ENCODE measurements around the gene ZNF605. TPM values are rescaled to one million over a fixed set of nuclear protein-coding genes. Genes with fewer than 3 reads are reported as not detected.

ZNF605 gene
- total RNA-seq, 1 experiment from 2014 or later = 19.3 TPM

DNA sequence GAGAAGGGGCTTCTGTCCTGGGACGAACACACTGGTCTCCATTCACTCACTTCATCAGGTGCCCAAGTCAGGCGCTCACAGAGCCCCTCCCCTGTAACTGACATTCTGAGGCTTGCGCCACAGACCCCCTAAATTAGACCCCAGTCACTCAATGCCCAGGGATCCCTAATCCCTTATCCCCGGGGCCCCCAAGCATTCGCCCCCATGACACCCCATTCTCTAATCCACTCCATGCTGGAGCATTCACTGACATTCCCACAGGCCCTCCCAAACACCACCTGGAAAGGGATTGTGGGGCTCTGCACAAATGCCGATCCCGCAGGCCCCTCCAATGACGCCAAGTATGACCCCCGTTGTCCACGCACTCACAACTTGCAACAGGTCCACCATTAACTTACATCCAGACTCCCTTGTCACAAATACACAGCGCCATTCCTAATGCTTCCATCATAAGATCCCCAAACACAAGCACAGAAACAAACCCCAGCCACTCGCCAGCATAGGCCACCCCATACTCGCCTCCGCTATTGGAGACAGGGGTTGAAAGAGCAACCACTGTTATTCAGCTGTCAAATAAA, 1.5 kb downstream of the ZNF605 start:
- no peak overlapping the region for H3K18ac ChIP-seq (ENCODE audit: insufficient read length, low read depth, low read length)
- H3K79me2 ChIP-seq (ENCODE audit: insufficient read depth, low read length) = peaks cover 5% of the 10 kb centered on the region; the same call in 1 of the 2 replicates

More for the DNA sequence above, 1.5 kb downstream of the ZNF605 start:
- H2AK5ac ChIP-seq (ENCODE audit: insufficient read length, low read length) = no peak overlapping the region
- Mint-ChIP-seq H3K27ac (peak overlapping the region in 1 of 3 experiments; percentile 18; a peak in 1 of 7 replicates), H3K27me3 (ENCODE audit: low read depth) (peaks cover 2% of the 10 kb centered on the region; the same call in 1 of the 2 replicates), H3K4me3 (peak overlapping the region; percentile 83 to 92), H3K4me1 (peaks cover 11 to 12% of the 10 kb centered on the region in 2 experiments), H3K36me3 (ENCODE audit: insufficient read depth in 1 of 3, low read depth in 3 of 3) (peaks cover 31 to 36% (median 35%) of the 10 kb centered on the region in 3 experiments), H3K9me3 (peaks cover 51 to 61% of the 10 kb centered on the region in 2 experiments)
- no peaks in the 10 kb centered on the region for H4K20me1 ChIP-seq (ENCODE audit: control insufficient read depth, insufficient read depth, insufficient read length)
- no CpG with 5 or more reads among the region's 14 CpGs for WGBS (ENCODE audit: extremely low coverage, insufficient read length, low lambda C conversion rate)
- TF ChIP-seq, protein P1, sequence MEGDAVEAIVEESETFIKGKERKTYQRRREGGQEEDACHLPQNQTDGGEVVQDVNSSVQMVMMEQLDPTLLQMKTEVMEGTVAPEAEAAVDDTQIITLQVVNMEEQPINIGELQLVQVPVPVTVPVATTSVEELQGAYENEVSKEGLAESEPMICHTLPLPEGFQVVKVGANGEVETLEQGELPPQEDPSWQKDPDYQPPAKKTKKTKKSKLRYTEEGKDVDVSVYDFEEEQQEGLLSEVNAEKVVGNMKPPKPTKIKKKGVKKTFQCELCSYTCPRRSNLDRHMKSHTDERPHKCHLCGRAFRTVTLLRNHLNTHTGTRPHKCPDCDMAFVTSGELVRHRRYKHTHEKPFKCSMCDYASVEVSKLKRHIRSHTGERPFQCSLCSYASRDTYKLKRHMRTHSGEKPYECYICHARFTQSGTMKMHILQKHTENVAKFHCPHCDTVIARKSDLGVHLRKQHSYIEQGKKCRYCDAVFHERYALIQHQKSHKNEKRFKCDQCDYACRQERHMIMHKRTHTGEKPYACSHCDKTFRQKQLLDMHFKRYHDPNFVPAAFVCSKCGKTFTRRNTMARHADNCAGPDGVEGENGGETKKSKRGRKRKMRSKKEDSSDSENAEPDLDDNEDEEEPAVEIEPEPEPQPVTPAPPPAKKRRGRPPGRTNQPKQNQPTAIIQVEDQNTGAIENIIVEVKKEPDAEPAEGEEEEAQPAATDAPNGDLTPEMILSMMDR (conservative IDR thresholded peaks at IDR 0.05) = no peak
- H3K9ac ChIP-seq (ENCODE audit: extremely low read depth, insufficient read length, low read length) = no peak overlapping the region
- H2BK120ac ChIP-seq (ENCODE audit: low read depth, low read length, poor library complexity, severe bottlenecking) = no peak overlapping the region
- H3K23ac ChIP-seq (ENCODE audit: insufficient read length, low read depth, low read length) = no peak overlapping the region
- H2BK20ac ChIP-seq (ENCODE audit: low read depth, low read length, poor library complexity, severe bottlenecking) = no peak overlapping the region
- no peak overlapping the region for H3K4ac ChIP-seq (ENCODE audit: low read depth, low read length)
- H2BK15ac ChIP-seq (ENCODE audit: low read depth, low read length) = no peak overlapping the region
- no peak overlapping the region for H2AFZ ChIP-seq (ENCODE audit: low read length)
- H2BK12ac ChIP-seq (ENCODE audit: insufficient read length, low read depth, low read length) = no peak overlapping the region
- H4K5ac ChIP-seq (ENCODE audit: insufficient read length, low read depth, low read length) = no peak overlapping the region
- no peak overlapping the region for H3K14ac ChIP-seq (ENCODE audit: insufficient read depth, low read length)
- H3K27ac ChIP-seq (ENCODE audit: insufficient read length, low read depth, low read length) = no peak overlapping the region
- no peak overlapping the region for H3T11ph ChIP-seq (ENCODE audit: low read length)
- no peak overlapping the region for H4K8ac ChIP-seq (replicated peaks; ENCODE audit: insufficient read length, low read depth, low read length)
- no peak overlapping the region for H3K56ac ChIP-seq (ENCODE audit: insufficient read length, low read depth, low read length)
- peaks cover 2% of the 10 kb centered on the region for H3K23me2 ChIP-seq (ENCODE audit: insufficient read length, low read depth, low read length, poor library complexity, severe bottlenecking)
- H4K91ac ChIP-seq (ENCODE audit: insufficient read length, low read depth, low read length) = no peak overlapping the region
- H3K27me3 ChIP-seq (ENCODE audit: insufficient read depth, low read length) = no peaks in the 10 kb centered on the region
- DNase-seq = no peak
- H2BK5ac ChIP-seq (ENCODE audit: insufficient read length, low read length) = no peak overlapping the region
- H3K4me2 ChIP-seq (ENCODE audit: insufficient read depth, insufficient read length, low read length) = peak overlapping the region; percentile 71
- no peaks in the 10 kb centered on the region for H3K4me1 ChIP-seq (ENCODE audit: insufficient read depth, low read length)
- H3K9me3 ChIP-seq (ENCODE audit: control insufficient read depth, low read depth, low read length) = peaks cover 25% of the 10 kb centered on the region
- H3K79me1 ChIP-seq (ENCODE audit: insufficient read depth, low read depth, low read length, poor library complexity, severe bottlenecking) = no peaks in the 10 kb centered on the region
